ENCODE data around the gene GSTT2.

DNA sequence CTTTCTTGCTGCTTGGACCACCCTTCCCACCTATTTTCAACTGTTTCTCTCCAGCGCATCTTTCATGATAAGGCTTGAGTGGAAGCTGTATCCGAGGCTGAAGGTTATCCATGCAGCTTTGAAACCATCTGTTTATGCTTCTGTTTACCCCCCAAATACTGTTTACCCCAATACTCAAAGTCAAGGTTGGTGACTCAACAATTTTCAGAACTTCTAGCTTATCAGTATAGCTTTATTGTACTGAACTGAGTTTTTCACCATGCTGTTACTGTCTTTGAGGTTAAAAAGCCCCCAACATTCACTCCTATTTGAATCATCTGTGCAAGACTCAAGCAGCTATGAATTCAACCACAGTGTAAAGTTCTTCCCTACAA lies 30.1 kb downstream of the GSTT2 start:
- TF ChIP-seq, protein P1, sequence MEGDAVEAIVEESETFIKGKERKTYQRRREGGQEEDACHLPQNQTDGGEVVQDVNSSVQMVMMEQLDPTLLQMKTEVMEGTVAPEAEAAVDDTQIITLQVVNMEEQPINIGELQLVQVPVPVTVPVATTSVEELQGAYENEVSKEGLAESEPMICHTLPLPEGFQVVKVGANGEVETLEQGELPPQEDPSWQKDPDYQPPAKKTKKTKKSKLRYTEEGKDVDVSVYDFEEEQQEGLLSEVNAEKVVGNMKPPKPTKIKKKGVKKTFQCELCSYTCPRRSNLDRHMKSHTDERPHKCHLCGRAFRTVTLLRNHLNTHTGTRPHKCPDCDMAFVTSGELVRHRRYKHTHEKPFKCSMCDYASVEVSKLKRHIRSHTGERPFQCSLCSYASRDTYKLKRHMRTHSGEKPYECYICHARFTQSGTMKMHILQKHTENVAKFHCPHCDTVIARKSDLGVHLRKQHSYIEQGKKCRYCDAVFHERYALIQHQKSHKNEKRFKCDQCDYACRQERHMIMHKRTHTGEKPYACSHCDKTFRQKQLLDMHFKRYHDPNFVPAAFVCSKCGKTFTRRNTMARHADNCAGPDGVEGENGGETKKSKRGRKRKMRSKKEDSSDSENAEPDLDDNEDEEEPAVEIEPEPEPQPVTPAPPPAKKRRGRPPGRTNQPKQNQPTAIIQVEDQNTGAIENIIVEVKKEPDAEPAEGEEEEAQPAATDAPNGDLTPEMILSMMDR (IDR thresholded peaks at IDR 0.05): no peak
- TF ChIP-seq RFX5 (IDR thresholded peaks at IDR 0.05): no peak
- no peak for TF ChIP-seq EHF (CRISPR knock-in tag; IDR thresholded peaks at IDR 0.05)
- TF ChIP-seq POLR2A (IDR thresholded peaks at IDR 0.05; ENCODE audit: low read length): no peak
- TF ChIP-seq RARB (CRISPR knock-in tag; IDR thresholded peaks at IDR 0.05): no peak
- TF ChIP-seq NFE2L2 (conservative IDR thresholded peaks at IDR 0.05; ENCODE audit: low read length): no peak
- TF ChIP-seq MYC (IDR thresholded peaks at IDR 0.05; ENCODE audit: borderline replicate concordance, low read length): no peak
- no peak for TF ChIP-seq EP300 (IDR thresholded peaks at IDR 0.05)
- TF ChIP-seq SMC3 (IDR thresholded peaks at IDR 0.05): no peak
- no peak for TF ChIP-seq RAD21 (conservative IDR thresholded peaks at IDR 0.05 in 1 of 2, IDR thresholded peaks at IDR 0.05 in 1 of 2)
- no peak for TF ChIP-seq HOXA7 (CRISPR knock-in tag; IDR thresholded peaks at IDR 0.05)
- no peak for TF ChIP-seq CEBPB (IDR thresholded peaks at IDR 0.05)
